Neural cell (in vitro differentiated cells): ENCODE results near the gene MS4A13. TPM values are rescaled to one million over a fixed set of nuclear protein-coding genes. Genes with fewer than 3 reads are reported as not detected.

ENCODE experiments used
- H2AFZ ChIP-seq: fragments of 200-600, 300-800 bp; sonication (generic), shearing (Covaris generic); 2 replicates; pipeline ENCODE4 v1.6.0; 2014; ENCODE audit warnings: low read depth, mild to moderate bottlenecking, antibody characterized with exemption, low read length, moderate library complexity
- H3F3A ChIP-seq: fragments of 200-600 bp; shearing (Covaris generic); 2 replicates; pipeline ENCODE4 v1.6.1; 2016; ENCODE audit warnings: mild to moderate bottlenecking, moderate library complexity, mixed read lengths, antibody characterized with exemption, low read length; ENCODE audit not compliant: insufficient read depth, poor library complexity, severe bottlenecking
- H3K27ac ChIP-seq: fragments of 200-600, 300-800 bp; sonication (generic), shearing (Covaris generic); 2 replicates; pipeline ENCODE4 v1.5.1; 2014; ENCODE audit warnings: mild to moderate bottlenecking, low read length, moderate library complexity
- H3K27me3 ChIP-seq: fragments of 300-800, 200-600 bp; sonication (generic), shearing (Covaris generic); 2 replicates; pipeline ENCODE4 v1.6.0; 2014; ENCODE audit warnings: mild to moderate bottlenecking, low read depth, low read length, moderate library complexity; ENCODE audit not compliant: insufficient read depth
- H3K36me3 ChIP-seq: fragments of 300-800, 200-600 bp; sonication (generic), shearing (Covaris generic); 2 replicates; pipeline ENCODE4 v1.5.1; 2014; ENCODE audit warnings: mild to moderate bottlenecking, antibody characterized with exemption, low read length, moderate library complexity; ENCODE audit not compliant: insufficient read depth
- H3K4me2 ChIP-seq: fragments of 300-800, 200-600 bp; sonication (generic), shearing (Covaris generic); 2 replicates; pipeline ENCODE4 v1.6.0; 2014; ENCODE audit warnings: mild to moderate bottlenecking, low read length
- H3K4me3 ChIP-seq: fragments of 300-800, 200-600 bp; sonication (generic), shearing (Covaris generic); 2 replicates; pipeline ENCODE4 v1.5.1; 2014; ENCODE audit warnings: mild to moderate bottlenecking, low read length, moderate library complexity
- H3K79me2 ChIP-seq: fragments of 200-600 bp; shearing (Covaris generic); replicated peaks from 2 replicates; pipeline ENCODE4 v1.6.0; 2014; ENCODE audit warnings: mild to moderate bottlenecking, low read length, moderate library complexity; ENCODE audit not compliant: insufficient read depth
- H3K9ac ChIP-seq: fragments of 300-800, 200-600 bp; sonication (generic), shearing (Covaris generic); 2 replicates; pipeline ENCODE4 v1.6.1; 2016; ENCODE audit warnings: mild to moderate bottlenecking, low read length, mixed read lengths
- H3K9me2 ChIP-seq: fragments of 200-600 bp; shearing (Covaris generic); 2 replicates; pipeline ENCODE4 v1.6.1; 2016; ENCODE audit warnings: mild to moderate bottlenecking, low read length, mixed read lengths; ENCODE audit not compliant: insufficient read depth
- H3K9me3 ChIP-seq: fragments of 200-600, 300-800 bp; sonication (generic), shearing (Covaris generic); 2 replicates; pipeline ENCODE4 v1.6.1; 2016; ENCODE audit warnings: mild to moderate bottlenecking, mixed run types, low read length, moderate library complexity, mixed read lengths
- H4K20me1 ChIP-seq: fragments of 200-600 bp; shearing (Covaris generic); 2 replicates; pipeline ENCODE4 v1.6.1; 2016; ENCODE audit warnings: mild to moderate bottlenecking, mixed run types; ENCODE audit not compliant: insufficient read depth
- EP300 ChIP-seq: fragments of 450-650 bp; conservative IDR thresholded peaks from 2 replicates; pipeline ENCODE4 v1.6.1; 2014; ENCODE audit warnings: antibody characterized with exemption, mild to moderate bottlenecking, moderate library complexity; ENCODE audit not compliant: poor library complexity, severe bottlenecking
- EZH2 ChIP-seq: fragments of 200-600, 300-800 bp; shearing (Covaris generic), sonication (generic); IDR thresholded peaks from 2 replicates; pipeline ENCODE4 v1.6.1; 2014; ENCODE audit warnings: antibody characterized with exemption, low read length, borderline replicate concordance, mild to moderate bottlenecking; ENCODE audit not compliant: insufficient read depth, poor library complexity, severe bottlenecking
- MXI1 ChIP-seq: fragments of 450-650 bp; conservative IDR thresholded peaks from 2 replicates; pipeline ENCODE4 v1.6.1; 2014; ENCODE audit warnings: antibody characterized with exemption, mild to moderate bottlenecking; ENCODE audit not compliant: poor library complexity, severe bottlenecking
- POLR2AphosphoS5 ChIP-seq: IDR thresholded peaks from 2 replicates; pipeline ENCODE4 v1.6.1; 2012
- RAD21 ChIP-seq: fragments of 450-650 bp; conservative IDR thresholded peaks from 2 replicates; pipeline ENCODE4 v1.6.1; 2014; ENCODE audit warnings: antibody characterized with exemption, mild to moderate bottlenecking, moderate library complexity
- SMC3 ChIP-seq: fragments of 450-650 bp; conservative IDR thresholded peaks from 2 replicates; pipeline ENCODE4 v1.6.1; 2014; ENCODE audit warnings: antibody characterized with exemption, mild to moderate bottlenecking, moderate library complexity; ENCODE audit not compliant: poor library complexity
- TAF1 ChIP-seq: IDR thresholded peaks from 2 replicates; pipeline ENCODE4 v1.6.1; 2012; ENCODE audit warnings: low read depth
- polyA plus RNA-seq: library from polyadenylated mRNA; depleted of rRNA; stranded (reverse); fragments of >200 nt; gene quantifications from 2 replicates; pipeline ENCODE4 v1.2.3, GENCODE V29; 2014
- TF ChIP-seq, protein P1 (sequence below): fragments of 450-650 bp; IDR thresholded peaks from 2 replicates; pipeline ENCODE4 v1.5.1; 2014; ENCODE audit warnings: antibody characterized with exemption, mild to moderate bottlenecking, moderate library complexity; ENCODE audit not compliant: poor library complexity, severe bottlenecking
- TF ChIP-seq, protein P2 (sequence below): IDR thresholded peaks from 2 replicates; pipeline ENCODE4 v1.6.1; 2012; ENCODE audit warnings: borderline replicate concordance

MS4A13 gene
- polyA plus RNA-seq, 1 donor from 2014 or later = not detected

DNA sequence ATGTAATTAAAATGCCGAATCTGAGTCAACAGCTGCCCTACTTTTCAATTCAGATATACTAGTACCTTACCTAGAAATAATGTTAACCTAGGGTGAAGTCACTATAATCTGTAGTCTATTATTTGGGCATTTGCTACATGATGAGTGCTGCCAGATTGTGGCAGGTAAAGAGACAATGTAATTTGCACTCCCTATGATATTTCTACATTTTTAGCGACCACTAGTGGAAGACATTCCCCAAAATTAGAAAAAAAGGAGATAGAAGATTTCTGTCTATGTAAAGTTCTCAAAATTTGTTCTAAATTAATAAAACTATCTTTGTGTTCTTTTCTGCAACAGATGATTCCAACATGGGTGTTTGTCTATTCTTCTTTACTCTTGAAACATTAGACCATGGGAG is 45.5 kb upstream of the MS4A13 start:
- no peak overlapping the region for H2AFZ ChIP-seq
- no peaks in the 10 kb centered on the region for H3K36me3 ChIP-seq
- no peaks in the 10 kb centered on the region for H3K27me3 ChIP-seq
- H3K9ac ChIP-seq = no peak overlapping the region
- H3K27ac ChIP-seq = no peak overlapping the region
- H4K20me1 ChIP-seq = no peaks in the 10 kb centered on the region
- H3K9me2 ChIP-seq = no peaks in the 10 kb centered on the region
- H3K4me2 ChIP-seq = no peak overlapping the region
- no peaks in the 10 kb centered on the region for H3K79me2 ChIP-seq
- TF ChIP-seq, protein P1, sequence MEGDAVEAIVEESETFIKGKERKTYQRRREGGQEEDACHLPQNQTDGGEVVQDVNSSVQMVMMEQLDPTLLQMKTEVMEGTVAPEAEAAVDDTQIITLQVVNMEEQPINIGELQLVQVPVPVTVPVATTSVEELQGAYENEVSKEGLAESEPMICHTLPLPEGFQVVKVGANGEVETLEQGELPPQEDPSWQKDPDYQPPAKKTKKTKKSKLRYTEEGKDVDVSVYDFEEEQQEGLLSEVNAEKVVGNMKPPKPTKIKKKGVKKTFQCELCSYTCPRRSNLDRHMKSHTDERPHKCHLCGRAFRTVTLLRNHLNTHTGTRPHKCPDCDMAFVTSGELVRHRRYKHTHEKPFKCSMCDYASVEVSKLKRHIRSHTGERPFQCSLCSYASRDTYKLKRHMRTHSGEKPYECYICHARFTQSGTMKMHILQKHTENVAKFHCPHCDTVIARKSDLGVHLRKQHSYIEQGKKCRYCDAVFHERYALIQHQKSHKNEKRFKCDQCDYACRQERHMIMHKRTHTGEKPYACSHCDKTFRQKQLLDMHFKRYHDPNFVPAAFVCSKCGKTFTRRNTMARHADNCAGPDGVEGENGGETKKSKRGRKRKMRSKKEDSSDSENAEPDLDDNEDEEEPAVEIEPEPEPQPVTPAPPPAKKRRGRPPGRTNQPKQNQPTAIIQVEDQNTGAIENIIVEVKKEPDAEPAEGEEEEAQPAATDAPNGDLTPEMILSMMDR = no peak
- TF ChIP-seq POLR2AphosphoS5 (no peak), EZH2 (no peak), TAF1 (no peak), MXI1 (no peak), SMC3 (no peak)
- TF ChIP-seq, protein P2, sequence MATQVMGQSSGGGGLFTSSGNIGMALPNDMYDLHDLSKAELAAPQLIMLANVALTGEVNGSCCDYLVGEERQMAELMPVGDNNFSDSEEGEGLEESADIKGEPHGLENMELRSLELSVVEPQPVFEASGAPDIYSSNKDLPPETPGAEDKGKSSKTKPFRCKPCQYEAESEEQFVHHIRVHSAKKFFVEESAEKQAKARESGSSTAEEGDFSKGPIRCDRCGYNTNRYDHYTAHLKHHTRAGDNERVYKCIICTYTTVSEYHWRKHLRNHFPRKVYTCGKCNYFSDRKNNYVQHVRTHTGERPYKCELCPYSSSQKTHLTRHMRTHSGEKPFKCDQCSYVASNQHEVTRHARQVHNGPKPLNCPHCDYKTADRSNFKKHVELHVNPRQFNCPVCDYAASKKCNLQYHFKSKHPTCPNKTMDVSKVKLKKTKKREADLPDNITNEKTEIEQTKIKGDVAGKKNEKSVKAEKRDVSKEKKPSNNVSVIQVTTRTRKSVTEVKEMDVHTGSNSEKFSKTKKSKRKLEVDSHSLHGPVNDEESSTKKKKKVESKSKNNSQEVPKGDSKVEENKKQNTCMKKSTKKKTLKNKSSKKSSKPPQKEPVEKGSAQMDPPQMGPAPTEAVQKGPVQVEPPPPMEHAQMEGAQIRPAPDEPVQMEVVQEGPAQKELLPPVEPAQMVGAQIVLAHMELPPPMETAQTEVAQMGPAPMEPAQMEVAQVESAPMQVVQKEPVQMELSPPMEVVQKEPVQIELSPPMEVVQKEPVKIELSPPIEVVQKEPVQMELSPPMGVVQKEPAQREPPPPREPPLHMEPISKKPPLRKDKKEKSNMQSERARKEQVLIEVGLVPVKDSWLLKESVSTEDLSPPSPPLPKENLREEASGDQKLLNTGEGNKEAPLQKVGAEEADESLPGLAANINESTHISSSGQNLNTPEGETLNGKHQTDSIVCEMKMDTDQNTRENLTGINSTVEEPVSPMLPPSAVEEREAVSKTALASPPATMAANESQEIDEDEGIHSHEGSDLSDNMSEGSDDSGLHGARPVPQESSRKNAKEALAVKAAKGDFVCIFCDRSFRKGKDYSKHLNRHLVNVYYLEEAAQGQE = no peak
- H3K4me3 ChIP-seq = no peak overlapping the region
- no peaks in the 10 kb centered on the region for H3F3A ChIP-seq
- no peaks in the 10 kb centered on the region for H3K9me3 ChIP-seq

DNA sequence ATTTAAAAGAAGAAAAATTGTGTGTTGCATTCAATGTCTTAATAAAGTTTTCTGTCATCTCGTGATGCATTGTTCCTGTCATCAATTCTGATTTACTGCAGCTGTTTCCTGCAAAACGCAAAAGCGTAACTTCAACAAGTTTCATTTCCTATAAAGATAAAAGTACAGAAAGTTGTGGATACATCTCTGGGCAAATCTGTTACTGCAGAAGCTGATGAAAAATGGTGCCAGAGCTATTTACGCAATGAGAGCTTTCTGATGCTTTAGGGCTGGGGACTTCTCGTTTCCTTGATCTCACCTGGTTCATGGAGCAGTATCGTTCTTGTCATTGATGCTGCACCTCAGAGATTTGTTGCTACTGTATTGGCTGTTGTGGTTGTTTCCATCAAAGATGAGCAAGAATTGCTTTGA is 38.2 kb upstream of the MS4A13 start:
- Histone ChIP-seq H3K27me3 (no peaks in the 10 kb centered on the region), H3K4me2 (no peak overlapping the region)

More for the DNA sequence above, 38.2 kb upstream of the MS4A13 start:
- no peaks in the 10 kb centered on the region for H3K79me2 ChIP-seq
- TF ChIP-seq EZH2 (no peak), EP300 (no peak), SMC3 (no peak), TAF1 (no peak), POLR2AphosphoS5 (no peak), RAD21 (no peak), MXI1 (no peak)
- TF ChIP-seq, protein P2 = no peak
- TF ChIP-seq, protein P1 = no peak
- no peaks in the 10 kb centered on the region for H3K36me3 ChIP-seq
- H3K9ac ChIP-seq = no peak overlapping the region
- no peak overlapping the region for H3K4me3 ChIP-seq
- H3F3A ChIP-seq = no peaks in the 10 kb centered on the region
- H3K9me3 ChIP-seq = no peaks in the 10 kb centered on the region
- H2AFZ ChIP-seq = no peak overlapping the region
- H3K9me2 ChIP-seq = no peaks in the 10 kb centered on the region
- H3K27ac ChIP-seq = no peak overlapping the region
- H4K20me1 ChIP-seq = no peaks in the 10 kb centered on the region
